Measurements from ENCODE around the gene MAN1C1.

MAN1C1 gene

GRCh38 chr1:25727635-25728286 lies 111.2 kb downstream of the MAN1C1 start:
- no peak overlapping the region for H3K4me3 ChIP-seq (ENCODE audit: low read depth, low read length)
- no peak for TF ChIP-seq MYC (IDR thresholded peaks at IDR 0.05; ENCODE audit: low read depth, low read length)
- DNase-seq (ENCODE audit: low read depth): no peak

- DNase-seq (ENCODE audit: low read depth): no peak
- H3K4me3 ChIP-seq (ENCODE audit: low read depth, low read length): no peak overlapping the region
- TF ChIP-seq MAX (IDR thresholded peaks at IDR 0.05; ENCODE audit: low read depth, low read length) (no peak), CTCF (IDR thresholded peaks at IDR 0.05; ENCODE audit: low read depth, low read length) (no peak), POLR2A (IDR thresholded peaks at IDR 0.05; ENCODE audit: extremely low read depth, insufficient read length) (no peak), MYC (IDR thresholded peaks at IDR 0.05; ENCODE audit: low read depth, low read length) (no peak)
Measured at GRCh38 chr1:25728301-25728935, 111.8 kb downstream of the MAN1C1 start.

GRCh38 chr1:25729045-25729444 lies 112.5 kb downstream of the MAN1C1 start:
- H3K4me3 ChIP-seq (ENCODE audit: low read depth, low read length): no peak overlapping the region
- no peak for TF ChIP-seq MYC (IDR thresholded peaks at IDR 0.05; ENCODE audit: low read depth, low read length)
- TF ChIP-seq MAX (IDR thresholded peaks at IDR 0.05; ENCODE audit: low read depth, low read length): no peak
- TF ChIP-seq CTCF (IDR thresholded peaks at IDR 0.05; ENCODE audit: low read depth, low read length): no peak
- no peak for TF ChIP-seq POLR2A (IDR thresholded peaks at IDR 0.05; ENCODE audit: extremely low read depth, insufficient read length)
- DNase-seq (ENCODE audit: low read depth): no peak

GRCh38 chr1:25729790-25730644 lies 113.4 kb downstream of the MAN1C1 start:
- no peak overlapping the region for H3K4me3 ChIP-seq (ENCODE audit: low read depth, low read length)
- TF ChIP-seq MYC (IDR thresholded peaks at IDR 0.05; ENCODE audit: low read depth, low read length) (no peak), POLR2A (IDR thresholded peaks at IDR 0.05; ENCODE audit: extremely low read depth, insufficient read length) (no peak), MAX (IDR thresholded peaks at IDR 0.05; ENCODE audit: low read depth, low read length) (no peak), CTCF (IDR thresholded peaks at IDR 0.05; ENCODE audit: low read depth, low read length) (no peak)
- DNase-seq (ENCODE audit: low read depth): no peak

DNA sequence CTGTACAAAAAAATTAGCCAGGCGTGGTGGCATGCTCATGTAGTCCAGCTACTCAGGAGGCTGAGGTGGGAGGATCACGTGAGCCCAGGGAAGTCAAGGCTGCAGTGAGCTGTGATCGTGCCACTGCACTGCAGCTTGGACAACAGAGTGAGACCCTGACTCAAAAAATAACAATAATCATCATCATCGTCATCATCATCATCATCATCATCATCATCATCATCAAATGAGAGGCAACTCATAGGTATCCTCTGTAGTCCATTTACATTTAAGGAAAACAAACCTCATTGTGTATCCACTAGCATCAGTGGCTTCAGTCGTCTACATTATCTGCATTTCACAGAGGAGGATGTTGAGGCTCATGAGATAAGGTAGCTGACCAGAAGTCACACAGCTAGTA lies 114.6 kb downstream of the MAN1C1 start:
- DNase-seq (ENCODE audit: low read depth): no peak
- H3K4me3 ChIP-seq (ENCODE audit: low read depth, low read length): no peak overlapping the region
- no peak for TF ChIP-seq MYC (IDR thresholded peaks at IDR 0.05; ENCODE audit: low read depth, low read length)
- no peak for TF ChIP-seq POLR2A (IDR thresholded peaks at IDR 0.05; ENCODE audit: extremely low read depth, insufficient read length)
- no peak for TF ChIP-seq MAX (IDR thresholded peaks at IDR 0.05; ENCODE audit: low read depth, low read length)
- TF ChIP-seq CTCF (IDR thresholded peaks at IDR 0.05; ENCODE audit: low read depth, low read length): no peak

All from NB4 (cell line).